NK-92 (cell line): ENCODE measurements around the gene NOL4L.

Experiments used
- DNase-seq: peaks from one replicate; lab custom pipeline; 2025; ENCODE audit not compliant: unreplicated experiment; lab: John Stamatoyannopoulos, UW

Gene NOL4L

GRCh38 chr20:32460683-32461320, 124.3 kb downstream of the NOL4L start:
- DNase-seq = no peak

- no peak for DNase-seq
Observed at GRCh38 chr20:32460231-32460630, 124.9 kb downstream of the NOL4L start.

GRCh38 chr20:32458837-32459220, 126.3 kb downstream of the NOL4L start:
- no peak for DNase-seq

- no peak for DNase-seq
Observed at GRCh38 chr20:32458061-32458836, 126.9 kb downstream of the NOL4L start.

- DNase-seq = no peak
Observed at GRCh38 chr20:32457479-32457986, 127.6 kb downstream of the NOL4L start.

- no peak for DNase-seq
Observed at GRCh38 chr20:32456869-32457478, 128.2 kb downstream of the NOL4L start.

GRCh38 chr20:32455901-32456701, 129.0 kb downstream of the NOL4L start:
- DNase-seq = no peak

- no peak for DNase-seq
Observed at GRCh38 chr20:32455171-32455900, 129.8 kb downstream of the NOL4L start.

- no peak for DNase-seq
Observed at GRCh38 chr20:32454164-32455145, 130.7 kb downstream of the NOL4L start.

GRCh38 chr20:32453467-32454163, 131.5 kb downstream of the NOL4L start:
- no peak for DNase-seq

- DNase-seq = no peak
Observed at GRCh38 chr20:32452776-32453466, 132.2 kb downstream of the NOL4L start.

- DNase-seq = no peak
Observed at GRCh38 chr20:32451682-32452461, 133.3 kb downstream of the NOL4L start.

- DNase-seq = no peak
Observed at GRCh38 chr20:32451340-32451681, 133.8 kb downstream of the NOL4L start.

- DNase-seq = no peak
Observed at GRCh38 chr20:32450484-32451061, 134.6 kb downstream of the NOL4L start.

GRCh38 chr20:32449890-32450401, 135.2 kb downstream of the NOL4L start:
- DNase-seq = no peak

GRCh38 chr20:32449057-32449889, 135.9 kb downstream of the NOL4L start:
- no peak for DNase-seq
